Ishikawa (cell line): ENCODE data around the gene ZNF175.

ENCODE experiments used
- CEBPB ChIP-seq: IDR thresholded peaks from 2 replicates; pipeline ENCODE4 v1.6.1; 2012
- CREB1 ChIP-seq: IDR thresholded peaks from 2 replicates; pipeline ENCODE4 v1.6.1; 2012; ENCODE audit warnings: low read depth
- EGR1 ChIP-seq: IDR thresholded peaks from 2 replicates; pipeline ENCODE4 v1.6.1; 2012
- EP300 ChIP-seq: IDR thresholded peaks from 2 replicates; pipeline ENCODE4 v1.6.1; 2012; ENCODE audit warnings: borderline replicate concordance
- FOXM1 ChIP-seq: IDR thresholded peaks from 2 replicates; pipeline ENCODE4 v1.6.1; 2012; ENCODE audit warnings: low read depth, borderline replicate concordance
- NFIC ChIP-seq: IDR thresholded peaks from 2 replicates; pipeline ENCODE4 v1.6.1; 2012
- RAD21 ChIP-seq: IDR thresholded peaks from 2 replicates; pipeline ENCODE4 v1.6.1; 2012; ENCODE audit warnings: low read depth
- TAF1 ChIP-seq: IDR thresholded peaks from 2 replicates; pipeline ENCODE4 v1.6.1; 2012; ENCODE audit warnings: low read depth, mild to moderate bottlenecking
- TCF12 ChIP-seq: IDR thresholded peaks from 2 replicates; pipeline ENCODE4 v1.6.1; 2012; ENCODE audit warnings: low read depth
- TEAD4 ChIP-seq: IDR thresholded peaks from 2 replicates; pipeline ENCODE4 v1.6.1; 2012
- YY1 ChIP-seq: IDR thresholded peaks from 2 replicates; pipeline ENCODE4 v1.6.1; 2012; ENCODE audit warnings: low read depth
- ZBTB7A ChIP-seq: IDR thresholded peaks from 2 replicates; pipeline ENCODE4 v1.6.1; 2012; ENCODE audit warnings: low read depth
- TF ChIP-seq, protein P1 (sequence below): IDR thresholded peaks from 2 replicates; pipeline ENCODE4 v1.6.1; 2012
- TF ChIP-seq, protein P2 (sequence below): IDR thresholded peaks from 2 replicates; pipeline ENCODE4 v1.6.1; 2012
- TF ChIP-seq, protein P3 (sequence below): IDR thresholded peaks from 2 replicates; pipeline ENCODE4 v1.6.1; 2012; ENCODE audit warnings: low read depth, mild to moderate bottlenecking

ZNF175 gene

DNA sequence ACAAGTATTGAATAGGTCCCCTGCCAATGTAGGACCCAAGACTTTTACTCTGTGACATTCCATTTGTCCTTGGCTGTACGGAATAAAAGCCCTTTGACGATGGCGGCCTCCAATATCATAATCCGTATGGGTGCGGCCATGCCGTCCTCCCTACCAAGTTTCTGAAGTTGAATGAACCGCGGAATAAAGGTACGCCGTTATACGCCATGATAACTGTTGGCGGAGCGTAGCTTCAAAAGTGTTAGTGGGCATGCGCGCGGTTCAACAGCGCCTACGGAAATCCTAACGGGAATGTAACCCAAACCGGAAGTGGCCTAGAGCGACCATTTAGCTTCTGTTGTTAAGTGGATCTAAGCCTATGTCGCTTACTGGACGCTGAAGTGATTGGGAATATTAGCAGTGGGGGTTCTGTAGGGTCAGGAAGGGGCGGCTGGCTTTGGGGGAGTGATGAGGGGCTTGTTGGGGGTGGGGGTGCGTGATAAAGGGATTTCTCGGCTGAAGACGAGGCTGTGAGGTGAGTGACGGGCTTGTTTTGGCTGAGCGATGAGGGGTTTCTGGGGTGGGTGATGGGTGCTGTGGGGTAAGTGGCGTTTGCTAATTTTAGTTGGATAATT is at the start of gene ZNF175:
Gene ZNF175, plus strand, starts transcription at position 322 of the 614 bp plus-strand sequence. CDS start 2,047 bp downstream, outside the sequence.
- TF ChIP-seq CREB1: 0 out of 2 replicates have a peak, but pooled peaks have one; percentile 24
- no peak for TF ChIP-seq EP300
- peak; percentile 92 for TF ChIP-seq EGR1
- no peak for TF ChIP-seq RAD21
- TF ChIP-seq TCF12: 0 out of 2 replicates have a peak, but pooled peaks have one; percentile 40
- TF ChIP-seq YY1: peak; percentile 100
- TF ChIP-seq TEAD4: peak; percentile 54

DNA sequence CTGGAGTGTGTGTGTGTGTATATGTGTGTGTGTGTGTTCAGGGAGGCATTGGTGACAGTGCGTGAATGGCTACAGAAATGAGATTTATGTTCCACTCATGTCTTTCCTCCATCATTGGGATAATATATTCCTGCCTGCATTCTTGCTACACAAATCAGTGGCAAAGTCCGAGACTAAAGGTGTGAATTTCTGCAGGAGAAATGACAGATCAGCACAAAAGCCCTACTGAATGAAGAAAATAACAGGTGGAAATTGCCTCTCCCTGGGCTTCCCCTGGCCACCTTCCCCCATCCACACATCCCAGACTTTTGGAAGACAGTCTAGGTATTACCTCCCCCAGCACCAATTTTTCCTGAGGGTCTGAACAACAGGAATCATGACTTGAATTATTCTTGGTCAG is 49.7 kb upstream of the ZNF175 start:
- no peak for TF ChIP-seq ZBTB7A
- TF ChIP-seq, protein P1, sequence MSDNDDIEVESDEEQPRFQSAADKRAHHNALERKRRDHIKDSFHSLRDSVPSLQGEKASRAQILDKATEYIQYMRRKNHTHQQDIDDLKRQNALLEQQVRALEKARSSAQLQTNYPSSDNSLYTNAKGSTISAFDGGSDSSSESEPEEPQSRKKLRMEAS: no peak
- no peak for TF ChIP-seq NFIC
- TF ChIP-seq, protein P2, sequence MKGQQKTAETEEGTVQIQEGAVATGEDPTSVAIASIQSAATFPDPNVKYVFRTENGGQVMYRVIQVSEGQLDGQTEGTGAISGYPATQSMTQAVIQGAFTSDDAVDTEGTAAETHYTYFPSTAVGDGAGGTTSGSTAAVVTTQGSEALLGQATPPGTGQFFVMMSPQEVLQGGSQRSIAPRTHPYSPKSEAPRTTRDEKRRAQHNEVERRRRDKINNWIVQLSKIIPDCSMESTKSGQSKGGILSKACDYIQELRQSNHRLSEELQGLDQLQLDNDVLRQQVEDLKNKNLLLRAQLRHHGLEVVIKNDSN: no peak
- TF ChIP-seq YY1: no peak
- TF ChIP-seq TEAD4: no peak

DNA sequence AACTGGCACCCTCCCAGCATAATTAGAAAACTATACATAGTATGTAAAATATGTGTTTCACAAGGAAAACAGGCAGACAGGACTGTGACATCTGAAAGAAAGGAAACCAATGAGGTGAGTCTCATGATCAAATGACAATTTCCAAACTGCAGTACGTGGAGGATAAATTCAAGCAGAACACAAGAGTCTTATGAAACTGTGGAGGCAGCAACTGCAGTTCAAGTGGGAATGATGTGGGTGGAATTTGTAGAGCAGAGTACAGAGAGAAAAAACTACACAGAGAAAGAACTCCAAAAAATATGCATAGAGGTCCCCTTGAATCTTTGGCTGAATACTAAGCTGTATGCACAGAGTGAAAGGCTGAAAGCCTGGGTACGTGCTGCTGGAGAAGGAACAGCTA is 49.3 kb upstream of the ZNF175 start:
- TF ChIP-seq ZBTB7A (no peak), TCF12 (no peak), RAD21 (no peak)
- TF ChIP-seq, protein P1: no peak

DNA sequence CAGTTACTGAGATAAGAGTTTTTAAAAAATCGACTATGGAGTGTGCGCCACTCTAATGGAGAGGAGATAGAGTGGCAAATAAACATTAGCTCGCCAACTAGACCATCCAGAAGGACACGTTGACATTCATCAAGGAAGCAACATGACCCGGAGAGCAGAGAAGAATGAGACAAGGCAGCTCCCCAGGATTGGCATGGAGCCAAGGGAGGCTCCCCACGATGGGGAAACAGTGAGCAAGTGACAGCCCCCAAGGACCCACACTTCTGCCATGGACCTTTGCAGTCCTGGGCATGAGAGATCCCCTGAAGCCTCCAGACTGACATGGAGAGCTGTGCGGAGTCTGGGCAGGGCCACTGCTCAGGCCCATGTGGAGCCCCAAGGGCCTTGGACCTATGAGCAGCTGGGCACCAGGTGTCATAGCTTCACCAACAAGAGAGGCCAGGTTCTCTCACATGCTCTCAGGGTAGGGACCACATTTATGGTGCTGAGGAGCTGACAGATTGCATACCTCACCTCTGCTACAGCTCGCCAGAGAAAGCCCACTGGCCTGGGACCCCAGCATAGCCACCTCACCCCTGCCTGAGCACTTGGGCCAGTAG is 46.3 kb upstream of the ZNF175 start:
- TF ChIP-seq CREB1 (no peak), TEAD4 (no peak), NFIC (no peak), EGR1 (no peak), FOXM1 (no peak), CEBPB (no peak), TCF12 (no peak), TAF1 (no peak)
- TF ChIP-seq, protein P1: no peak
- TF ChIP-seq, protein P2: no peak

DNA sequence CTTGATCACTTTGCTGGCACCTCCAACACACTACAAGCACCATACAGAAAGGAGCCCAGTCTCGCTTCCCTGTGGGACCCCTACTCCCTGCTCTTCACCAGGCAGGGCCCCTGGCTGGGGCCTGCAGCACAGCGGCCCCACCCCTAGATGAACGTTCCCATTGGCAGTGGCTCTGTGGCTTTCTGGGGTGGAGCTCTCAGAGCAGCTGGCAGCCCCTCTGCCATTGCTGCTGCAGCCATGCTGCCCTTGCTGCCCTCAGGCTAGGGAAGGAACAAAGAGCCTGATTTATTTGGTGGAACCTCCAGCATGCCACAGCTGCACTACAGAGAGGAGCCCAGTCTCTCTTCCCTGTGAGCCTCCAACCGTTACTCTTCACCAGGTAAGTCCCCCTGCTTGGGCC is 45.4 kb upstream of the ZNF175 start:
- TF ChIP-seq EP300: no peak
- TF ChIP-seq RAD21: no peak
- no peak for TF ChIP-seq CEBPB
- no peak for TF ChIP-seq TEAD4

DNA sequence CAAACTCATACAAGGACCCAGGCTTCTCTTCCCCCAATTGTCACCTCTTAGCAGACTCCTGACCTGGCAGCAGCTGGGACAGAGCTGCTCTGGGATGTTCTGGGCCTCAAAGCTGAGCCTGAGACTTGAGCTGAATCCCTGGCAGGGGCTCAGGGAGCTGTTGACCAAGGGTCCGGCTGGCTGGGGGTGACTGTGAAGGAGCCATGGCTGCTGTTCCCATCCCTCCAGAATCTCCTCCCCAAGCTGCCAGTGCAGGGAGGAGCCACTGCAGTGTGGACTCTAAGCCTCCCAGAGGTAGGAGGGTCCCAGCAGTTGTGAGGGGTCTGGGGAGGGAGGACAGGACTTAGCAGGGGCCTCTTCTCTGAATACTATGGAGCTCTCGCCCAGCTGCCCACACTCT is 41.8 kb upstream of the ZNF175 start:
- no peak for TF ChIP-seq CEBPB
- TF ChIP-seq, protein P3, sequence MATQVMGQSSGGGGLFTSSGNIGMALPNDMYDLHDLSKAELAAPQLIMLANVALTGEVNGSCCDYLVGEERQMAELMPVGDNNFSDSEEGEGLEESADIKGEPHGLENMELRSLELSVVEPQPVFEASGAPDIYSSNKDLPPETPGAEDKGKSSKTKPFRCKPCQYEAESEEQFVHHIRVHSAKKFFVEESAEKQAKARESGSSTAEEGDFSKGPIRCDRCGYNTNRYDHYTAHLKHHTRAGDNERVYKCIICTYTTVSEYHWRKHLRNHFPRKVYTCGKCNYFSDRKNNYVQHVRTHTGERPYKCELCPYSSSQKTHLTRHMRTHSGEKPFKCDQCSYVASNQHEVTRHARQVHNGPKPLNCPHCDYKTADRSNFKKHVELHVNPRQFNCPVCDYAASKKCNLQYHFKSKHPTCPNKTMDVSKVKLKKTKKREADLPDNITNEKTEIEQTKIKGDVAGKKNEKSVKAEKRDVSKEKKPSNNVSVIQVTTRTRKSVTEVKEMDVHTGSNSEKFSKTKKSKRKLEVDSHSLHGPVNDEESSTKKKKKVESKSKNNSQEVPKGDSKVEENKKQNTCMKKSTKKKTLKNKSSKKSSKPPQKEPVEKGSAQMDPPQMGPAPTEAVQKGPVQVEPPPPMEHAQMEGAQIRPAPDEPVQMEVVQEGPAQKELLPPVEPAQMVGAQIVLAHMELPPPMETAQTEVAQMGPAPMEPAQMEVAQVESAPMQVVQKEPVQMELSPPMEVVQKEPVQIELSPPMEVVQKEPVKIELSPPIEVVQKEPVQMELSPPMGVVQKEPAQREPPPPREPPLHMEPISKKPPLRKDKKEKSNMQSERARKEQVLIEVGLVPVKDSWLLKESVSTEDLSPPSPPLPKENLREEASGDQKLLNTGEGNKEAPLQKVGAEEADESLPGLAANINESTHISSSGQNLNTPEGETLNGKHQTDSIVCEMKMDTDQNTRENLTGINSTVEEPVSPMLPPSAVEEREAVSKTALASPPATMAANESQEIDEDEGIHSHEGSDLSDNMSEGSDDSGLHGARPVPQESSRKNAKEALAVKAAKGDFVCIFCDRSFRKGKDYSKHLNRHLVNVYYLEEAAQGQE: no peak

DNA sequence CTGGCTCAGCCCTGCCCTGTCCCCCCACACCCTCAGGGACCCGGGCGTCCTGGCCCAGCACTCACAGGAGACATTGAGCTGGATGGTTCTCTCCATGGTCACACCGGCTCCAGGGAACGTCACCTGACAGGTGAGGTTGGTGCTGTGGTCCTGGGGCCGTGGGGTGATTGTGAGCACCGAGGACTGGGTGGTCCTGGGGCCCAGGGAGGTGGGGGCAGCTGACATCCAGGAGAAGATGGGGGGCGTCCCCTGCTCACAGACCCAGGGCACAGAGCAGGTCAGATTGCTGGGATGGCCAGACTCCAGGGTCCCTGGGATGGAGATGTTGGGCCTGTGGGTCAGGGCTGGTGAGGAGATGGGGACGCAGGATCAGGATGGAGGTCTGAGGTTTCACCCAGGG is 40.5 kb upstream of the ZNF175 start:
- TF ChIP-seq RAD21 (no peak), TAF1 (no peak), CEBPB (no peak), ZBTB7A (no peak), TCF12 (no peak)
- TF ChIP-seq, protein P2: no peak
- TF ChIP-seq, protein P1: no peak
